PFSK-1 (cell line): ENCODE measurements around the gene PALMD.

Experiments
- FOXP2 ChIP-seq: optimal IDR thresholded peaks from 2 replicates; pipeline ENCODE3; 2011; ENCODE audit warnings: borderline replicate concordance, control low read depth, inconsistent platforms; ENCODE audit not compliant: insufficient read depth; ENCODE audit errors: extremely low read length, extremely low read depth
- POLR2AphosphoS5 ChIP-seq: IDR thresholded peaks from 2 replicates; pipeline ENCODE4 v1.6.1; 2012; ENCODE audit warnings: low read depth, mild to moderate bottlenecking, control low read depth, low read length, moderate library complexity
- REST ChIP-seq, 2 experiments: IDR thresholded peaks; 2 replicates each; pipeline versions ENCODE4 v1.6.1 to v1.8.0; 2011 to 2012; ENCODE audit warnings: low read depth in 2 of 2, low read length in 2 of 2, control low read depth in 1 of 2, inconsistent platforms in 1 of 2, mild to moderate bottlenecking in 1 of 2, moderate library complexity in 1 of 2; ENCODE audit not compliant: insufficient read depth in 1 of 2
- SIN3A ChIP-seq: IDR thresholded peaks from 2 replicates; pipeline ENCODE4 v1.6.1; 2012; ENCODE audit warnings: mild to moderate bottlenecking, low read length, moderate library complexity, borderline replicate concordance; ENCODE audit not compliant: insufficient read depth
- TAF1 ChIP-seq: IDR thresholded peaks from 2 replicates; pipeline ENCODE4 v1.6.1; 2012; ENCODE audit warnings: low read length, control low read depth, borderline replicate concordance; ENCODE audit not compliant: insufficient read depth

The PALMD gene

GRCh38 chr1:99648107-99648506 is 2.2 kb downstream of the PALMD start:
- peak; percentile 20 for TF ChIP-seq FOXP2
- no peak for TF ChIP-seq POLR2AphosphoS5

GRCh38 chr1:99650030-99650429 is 4.1 kb downstream of the PALMD start:
- no peak for TF ChIP-seq REST (IDR thresholded peaks at IDR 0.05; ENCODE audit: insufficient read depth in 1 of 2, low read depth in 2 of 2, low read length in 2 of 2)
- no peak for TF ChIP-seq POLR2AphosphoS5
- TF ChIP-seq SIN3A = no peak
- no peak for TF ChIP-seq FOXP2
- no peak for TF ChIP-seq TAF1

- TF ChIP-seq FOXP2 (no peak), TAF1 (no peak), REST (IDR thresholded peaks at IDR 0.05; ENCODE audit: insufficient read depth in 1 of 2, low read depth in 2 of 2, low read length in 2 of 2) (no peak), SIN3A (no peak), POLR2AphosphoS5 (no peak)
Measured at GRCh38 chr1:99650773-99651437, 5.0 kb downstream of the PALMD start.

GRCh38 chr1:99652881-99653281 is 7.0 kb downstream of the PALMD start:
- TF ChIP-seq POLR2AphosphoS5 (no peak), SIN3A (no peak), REST (IDR thresholded peaks at IDR 0.05; ENCODE audit: insufficient read depth in 1 of 2, low read depth in 2 of 2, low read length in 2 of 2) (no peak), FOXP2 (no peak), TAF1 (no peak)

- TF ChIP-seq TAF1 = no peak
- TF ChIP-seq FOXP2 = no peak
- TF ChIP-seq REST (IDR thresholded peaks at IDR 0.05; ENCODE audit: insufficient read depth in 1 of 2, low read depth in 2 of 2, low read length in 2 of 2) = no peak
- no peak for TF ChIP-seq SIN3A
- TF ChIP-seq POLR2AphosphoS5 = no peak
Measured at GRCh38 chr1:99655376-99655775, 9.5 kb downstream of the PALMD start.
